ENCODE measurements around the gene MZB1. TPM values are rescaled to one million over a fixed set of nuclear protein-coding genes. Genes with fewer than 3 reads are reported as not detected.
"Not testable (repeated sequence)": the region's sequence is repeated elsewhere in the genome, so short reads cannot be mapped to it uniquely, and the experiment has no call there.

The MZB1 gene
- total and polyA plus RNA-seq, 2 donors (not counting 1 experiment from before 2014, with no cell fraction given): 0.17 TPM; not detected in 1

DNA sequence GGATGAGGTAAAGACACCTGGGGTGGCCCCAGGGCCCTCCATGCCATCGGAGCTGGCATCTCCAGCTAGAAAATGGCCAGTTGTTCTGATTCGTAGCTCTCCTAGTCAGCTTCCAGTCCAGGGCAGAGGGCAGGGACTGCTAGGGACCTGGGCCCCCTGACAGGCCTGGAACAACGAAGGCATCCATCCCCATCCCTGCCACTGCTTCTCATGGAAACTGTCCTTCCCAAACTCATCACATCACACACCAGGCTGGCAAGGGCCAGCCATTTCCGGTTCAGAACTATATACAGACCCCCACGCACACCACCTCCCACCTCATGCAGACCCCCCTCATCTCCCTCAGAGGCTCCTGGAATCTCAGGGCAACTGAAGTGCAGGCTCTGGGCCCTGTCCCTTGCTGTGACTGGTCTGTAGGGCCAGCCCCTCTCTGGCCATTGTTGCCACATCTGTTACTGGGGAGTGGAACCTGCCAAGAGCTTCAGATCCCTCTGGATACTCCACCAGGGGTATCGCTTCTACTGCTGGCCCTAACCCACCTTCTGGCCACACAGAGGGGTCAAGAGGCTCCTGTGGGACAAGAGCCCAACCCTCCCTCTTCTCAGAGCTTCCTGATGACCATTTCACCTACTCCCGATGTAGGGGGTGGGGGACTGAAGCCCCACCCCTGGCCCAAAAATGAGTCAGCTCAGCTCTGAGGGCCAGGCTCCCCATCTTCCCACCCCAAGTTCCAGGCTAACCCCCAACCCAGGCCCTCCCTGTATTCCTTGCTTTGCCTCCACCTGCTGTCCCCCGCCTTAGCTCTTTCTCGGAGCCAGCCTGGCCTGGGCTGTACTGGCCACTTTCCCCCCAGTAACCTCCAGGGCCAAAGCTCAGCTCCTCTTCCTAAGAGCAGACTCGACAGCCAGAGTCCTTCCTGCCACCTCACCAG is 1.2 kb upstream of the MZB1 start:
- no peak overlapping the region for H3K4me2 ChIP-seq (ENCODE audit: extremely low read depth, insufficient read depth, low read length)
- TF ChIP-seq EZH2 (IDR thresholded peaks at IDR 0.05; ENCODE audit: low read length, missing control alignments): no peak
- TF ChIP-seq, protein P1, sequence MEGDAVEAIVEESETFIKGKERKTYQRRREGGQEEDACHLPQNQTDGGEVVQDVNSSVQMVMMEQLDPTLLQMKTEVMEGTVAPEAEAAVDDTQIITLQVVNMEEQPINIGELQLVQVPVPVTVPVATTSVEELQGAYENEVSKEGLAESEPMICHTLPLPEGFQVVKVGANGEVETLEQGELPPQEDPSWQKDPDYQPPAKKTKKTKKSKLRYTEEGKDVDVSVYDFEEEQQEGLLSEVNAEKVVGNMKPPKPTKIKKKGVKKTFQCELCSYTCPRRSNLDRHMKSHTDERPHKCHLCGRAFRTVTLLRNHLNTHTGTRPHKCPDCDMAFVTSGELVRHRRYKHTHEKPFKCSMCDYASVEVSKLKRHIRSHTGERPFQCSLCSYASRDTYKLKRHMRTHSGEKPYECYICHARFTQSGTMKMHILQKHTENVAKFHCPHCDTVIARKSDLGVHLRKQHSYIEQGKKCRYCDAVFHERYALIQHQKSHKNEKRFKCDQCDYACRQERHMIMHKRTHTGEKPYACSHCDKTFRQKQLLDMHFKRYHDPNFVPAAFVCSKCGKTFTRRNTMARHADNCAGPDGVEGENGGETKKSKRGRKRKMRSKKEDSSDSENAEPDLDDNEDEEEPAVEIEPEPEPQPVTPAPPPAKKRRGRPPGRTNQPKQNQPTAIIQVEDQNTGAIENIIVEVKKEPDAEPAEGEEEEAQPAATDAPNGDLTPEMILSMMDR (conservative IDR thresholded peaks at IDR 0.05 in 1 of 2, IDR thresholded peaks at IDR 0.05 in 1 of 2; ENCODE audit: low read depth in 1 of 2, low read length in 2 of 2): no peak
- peaks cover 8% of the 10 kb centered on the region for H3K4me1 ChIP-seq (ENCODE audit: control insufficient read depth, extremely low read depth, insufficient read depth, low read length)
- no peaks in the 10 kb centered on the region for H3K9me3 ChIP-seq (ENCODE audit: control insufficient read depth, insufficient read depth, low read depth, low read length)
- no peaks in the 10 kb centered on the region for H3K36me3 ChIP-seq (ENCODE audit: control insufficient read depth, insufficient read depth, low read length)
- no peak for DNase-seq (ENCODE audit: low read depth in 2 of 2)
- H3K79me2 ChIP-seq (ENCODE audit: control insufficient read depth, insufficient read depth, low read length): no peaks in the 10 kb centered on the region
- H2AFZ ChIP-seq (ENCODE audit: low read length): no peak overlapping the region
- no peaks in the 10 kb centered on the region for H4K20me1 ChIP-seq (ENCODE audit: control insufficient read depth, extremely low read depth, insufficient read depth, low read length)
- no peak overlapping the region for H3K27ac ChIP-seq (ENCODE audit: insufficient read depth, low read length)
- no peak overlapping the region for H3K4me3 ChIP-seq (replicated peaks in 1 of 4; ENCODE audit: control extremely low read depth in 1 of 4, insufficient read depth in 1 of 4, low read depth in 3 of 4, low read length in 4 of 4)
- H3K27me3 ChIP-seq (ENCODE audit: control insufficient read depth, insufficient read depth, low read length): peaks cover 11% of the 10 kb centered on the region
- H3K9ac ChIP-seq (ENCODE audit: insufficient read depth, low read length): no peak overlapping the region

DNA sequence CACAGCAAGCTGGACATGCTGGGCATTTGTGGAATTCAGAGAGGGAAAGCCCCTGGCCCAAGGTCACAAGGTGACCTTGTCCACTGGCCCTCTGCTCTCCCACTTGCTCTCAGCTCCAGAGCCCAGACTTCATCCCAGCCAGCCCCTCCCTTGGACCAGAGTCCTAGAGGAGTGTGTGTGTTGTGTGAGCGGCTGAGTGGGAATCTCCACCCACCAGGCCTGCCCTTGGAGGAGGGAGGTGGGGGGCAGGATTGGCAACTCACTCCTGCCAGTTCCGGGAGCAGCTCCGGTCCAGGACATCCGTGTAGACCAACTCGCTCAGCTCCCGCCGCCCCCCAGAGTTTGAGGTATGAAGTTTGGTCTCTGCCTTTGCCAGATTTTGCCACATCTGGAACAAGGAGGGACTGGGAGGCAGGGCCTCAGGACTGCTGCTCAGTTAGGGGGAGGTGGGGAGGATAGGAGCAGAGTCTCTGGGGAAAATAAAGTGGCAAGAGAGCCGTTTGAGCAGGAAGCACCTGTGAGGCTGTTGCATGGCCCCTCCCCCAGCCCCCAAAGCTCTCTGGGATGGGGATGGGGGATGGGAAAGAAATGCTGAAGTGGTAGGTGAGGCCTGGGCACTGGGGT is 1.4 kb downstream of the MZB1 start:
- Histone ChIP-seq H3K36me3 (ENCODE audit: control insufficient read depth, insufficient read depth, low read length) (no peaks in the 10 kb centered on the region), H3K79me2 (ENCODE audit: control insufficient read depth, insufficient read depth, low read length) (no peaks in the 10 kb centered on the region), H3K4me2 (ENCODE audit: extremely low read depth, insufficient read depth, low read length) (no peak overlapping the region), H3K9ac (ENCODE audit: insufficient read depth, low read length) (no peak overlapping the region), H3K4me1 (ENCODE audit: control insufficient read depth, extremely low read depth, insufficient read depth, low read length) (no peaks in the 10 kb centered on the region), H3K27me3 (ENCODE audit: control insufficient read depth, insufficient read depth, low read length) (peaks cover 2% of the 10 kb centered on the region), H4K20me1 (ENCODE audit: control insufficient read depth, extremely low read depth, insufficient read depth, low read length) (no peaks in the 10 kb centered on the region), H3K27ac (ENCODE audit: insufficient read depth, low read length) (no peak overlapping the region), H2AFZ (ENCODE audit: low read length) (peak overlapping the region; percentile 3), H3K9me3 (ENCODE audit: control insufficient read depth, insufficient read depth, low read depth, low read length) (no peaks in the 10 kb centered on the region), H3K4me3 (replicated peaks in 1 of 4; ENCODE audit: control extremely low read depth in 1 of 4, insufficient read depth in 1 of 4, low read depth in 3 of 4, low read length in 4 of 4) (no peak overlapping the region)
- TF ChIP-seq EZH2 (IDR thresholded peaks at IDR 0.05; ENCODE audit: low read length, missing control alignments): no peak
- TF ChIP-seq, protein P1 (conservative IDR thresholded peaks at IDR 0.05 in 1 of 2, IDR thresholded peaks at IDR 0.05 in 1 of 2; ENCODE audit: low read depth in 1 of 2, low read length in 2 of 2): no peak
- DNase-seq (ENCODE audit: low read depth in 2 of 2): peak in 1 of 2 donors; percentile 28

DNA sequence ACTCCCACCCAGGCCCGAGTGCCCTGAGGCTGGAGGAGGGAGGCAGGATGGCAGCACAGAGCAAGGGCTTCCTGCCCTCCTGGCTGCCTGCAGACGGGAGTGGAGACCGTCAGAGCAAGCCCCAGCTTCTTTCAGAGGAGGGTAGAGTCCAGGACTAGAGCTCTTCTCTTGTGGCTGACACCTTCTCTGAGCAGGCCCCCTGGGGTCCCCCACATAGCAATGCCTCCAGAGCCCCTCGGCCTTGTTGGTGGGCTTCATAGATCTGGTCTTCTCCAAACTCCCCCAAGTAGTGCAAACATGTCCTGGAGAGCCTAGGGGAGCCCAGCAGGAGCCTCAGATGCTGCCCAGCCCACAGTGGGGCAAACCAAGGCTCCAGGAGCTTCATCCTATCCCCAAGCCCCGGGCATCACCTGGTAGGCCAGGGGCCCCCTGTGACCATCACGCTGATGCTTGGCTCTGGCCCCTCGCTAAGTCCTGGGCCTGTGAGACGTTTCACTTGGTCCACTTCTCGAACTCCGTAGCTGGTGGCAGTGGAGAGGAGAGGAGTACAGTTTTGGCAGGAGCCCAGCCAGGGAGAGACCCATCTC is 2.0 kb downstream of the MZB1 start:
- no peaks in the 10 kb centered on the region for H3K9me3 ChIP-seq (ENCODE audit: control insufficient read depth, insufficient read depth, low read depth, low read length)
- H2AFZ ChIP-seq (ENCODE audit: low read length): no peak overlapping the region
- H3K9ac ChIP-seq (ENCODE audit: insufficient read depth, low read length): no peak overlapping the region
- no peak overlapping the region for H3K4me3 ChIP-seq (replicated peaks in 1 of 4; ENCODE audit: control extremely low read depth in 1 of 4, insufficient read depth in 1 of 4, low read depth in 3 of 4, low read length in 4 of 4)
- no peaks in the 10 kb centered on the region for H3K27me3 ChIP-seq (ENCODE audit: control insufficient read depth, insufficient read depth, low read length)
- no peaks in the 10 kb centered on the region for H3K36me3 ChIP-seq (ENCODE audit: control insufficient read depth, insufficient read depth, low read length)
- no peak overlapping the region for H3K27ac ChIP-seq (ENCODE audit: insufficient read depth, low read length)
- H3K4me1 ChIP-seq (ENCODE audit: control insufficient read depth, extremely low read depth, insufficient read depth, low read length): no peaks in the 10 kb centered on the region
- H4K20me1 ChIP-seq (ENCODE audit: control insufficient read depth, extremely low read depth, insufficient read depth, low read length): no peaks in the 10 kb centered on the region
- DNase-seq (ENCODE audit: low read depth in 2 of 2): no peak
- no peaks in the 10 kb centered on the region for H3K79me2 ChIP-seq (ENCODE audit: control insufficient read depth, insufficient read depth, low read length)
- TF ChIP-seq EZH2 (IDR thresholded peaks at IDR 0.05; ENCODE audit: low read length, missing control alignments): no peak
- TF ChIP-seq, protein P1 (conservative IDR thresholded peaks at IDR 0.05 in 1 of 2, IDR thresholded peaks at IDR 0.05 in 1 of 2; ENCODE audit: low read depth in 1 of 2, low read length in 2 of 2): no peak
- no peak overlapping the region for H3K4me2 ChIP-seq (ENCODE audit: extremely low read depth, insufficient read depth, low read length)

DNA sequence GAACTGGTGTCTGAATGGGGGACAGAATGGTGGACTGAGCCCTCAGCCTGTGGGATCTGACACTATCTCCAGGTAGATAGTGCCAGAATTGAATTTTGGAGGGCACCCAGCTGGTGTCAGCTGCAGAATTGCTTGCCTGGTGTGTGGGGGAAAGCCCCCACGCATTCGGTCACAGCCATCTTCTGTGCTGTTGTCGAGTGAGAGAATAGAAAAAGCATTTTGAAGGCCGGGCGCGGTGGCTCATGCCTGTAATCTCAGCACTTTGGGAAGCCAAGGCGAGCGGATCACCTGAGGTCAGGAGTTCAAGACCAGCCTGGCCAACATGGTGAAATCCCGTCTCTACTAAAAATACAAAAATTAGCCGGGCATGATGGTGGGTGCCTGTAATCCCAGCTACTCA is 2.8 kb downstream of the MZB1 start:
- H4K20me1 ChIP-seq (ENCODE audit: control insufficient read depth, extremely low read depth, insufficient read depth, low read length); H3K36me3 ChIP-seq (ENCODE audit: control insufficient read depth, insufficient read depth, low read length); H3K4me2 ChIP-seq (ENCODE audit: extremely low read depth, insufficient read depth, low read length); H3K79me2 ChIP-seq (ENCODE audit: control insufficient read depth, insufficient read depth, low read length); H3K9me3 ChIP-seq (ENCODE audit: control insufficient read depth, insufficient read depth, low read depth, low read length); DNase-seq (ENCODE audit: low read depth in 2 of 2); H3K27ac ChIP-seq (ENCODE audit: insufficient read depth, low read length); H3K4me3 ChIP-seq (replicated peaks in 1 of 4; ENCODE audit: control extremely low read depth in 1 of 4, insufficient read depth in 1 of 4, low read depth in 3 of 4, low read length in 4 of 4); H2AFZ ChIP-seq (ENCODE audit: low read length); H3K27me3 ChIP-seq (ENCODE audit: control insufficient read depth, insufficient read depth, low read length); H3K9ac ChIP-seq (ENCODE audit: insufficient read depth, low read length); H3K4me1 ChIP-seq (ENCODE audit: control insufficient read depth, extremely low read depth, insufficient read depth, low read length): not testable (repeated sequence)

Data from fibroblast of lung (primary cell).